Measurements from ENCODE around the gene STK17B. TPM values are rescaled to one million over a fixed set of nuclear protein-coding genes. Genes with fewer than 3 reads are reported as not detected.

STK17B gene
- total RNA-seq, 1 donor from 2014 or later = 66.9 TPM

DNA sequence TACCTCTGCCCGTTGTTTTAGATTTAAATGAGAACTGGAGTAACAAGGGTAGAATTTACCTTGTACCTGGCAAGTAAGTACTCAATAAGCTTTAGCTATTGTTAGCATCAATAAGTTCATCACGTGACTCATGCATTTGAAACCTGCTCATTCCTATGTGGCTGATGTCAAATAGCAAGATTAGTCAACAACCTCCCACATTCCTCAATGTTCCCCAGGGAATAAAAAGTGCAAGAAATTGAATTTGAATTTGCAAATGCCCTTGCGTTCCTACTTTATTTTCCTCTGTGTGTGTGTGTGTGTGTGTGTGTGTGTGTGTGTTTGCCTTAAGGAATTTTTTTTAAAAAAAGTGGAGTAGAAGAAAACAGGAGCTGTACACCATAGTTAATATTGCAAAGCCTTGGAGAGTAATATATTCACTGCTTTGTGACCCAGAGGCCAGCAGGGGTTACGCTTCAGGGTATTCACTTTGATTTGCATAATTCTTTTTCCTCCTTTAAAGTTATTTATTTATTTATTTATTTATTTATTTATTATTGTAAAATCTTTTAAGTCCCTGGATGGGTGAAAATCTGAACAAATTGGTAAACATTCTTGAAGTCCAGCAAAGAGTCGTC is 58.9 kb downstream of the STK17B start:
- TF ChIP-seq, protein P1, sequence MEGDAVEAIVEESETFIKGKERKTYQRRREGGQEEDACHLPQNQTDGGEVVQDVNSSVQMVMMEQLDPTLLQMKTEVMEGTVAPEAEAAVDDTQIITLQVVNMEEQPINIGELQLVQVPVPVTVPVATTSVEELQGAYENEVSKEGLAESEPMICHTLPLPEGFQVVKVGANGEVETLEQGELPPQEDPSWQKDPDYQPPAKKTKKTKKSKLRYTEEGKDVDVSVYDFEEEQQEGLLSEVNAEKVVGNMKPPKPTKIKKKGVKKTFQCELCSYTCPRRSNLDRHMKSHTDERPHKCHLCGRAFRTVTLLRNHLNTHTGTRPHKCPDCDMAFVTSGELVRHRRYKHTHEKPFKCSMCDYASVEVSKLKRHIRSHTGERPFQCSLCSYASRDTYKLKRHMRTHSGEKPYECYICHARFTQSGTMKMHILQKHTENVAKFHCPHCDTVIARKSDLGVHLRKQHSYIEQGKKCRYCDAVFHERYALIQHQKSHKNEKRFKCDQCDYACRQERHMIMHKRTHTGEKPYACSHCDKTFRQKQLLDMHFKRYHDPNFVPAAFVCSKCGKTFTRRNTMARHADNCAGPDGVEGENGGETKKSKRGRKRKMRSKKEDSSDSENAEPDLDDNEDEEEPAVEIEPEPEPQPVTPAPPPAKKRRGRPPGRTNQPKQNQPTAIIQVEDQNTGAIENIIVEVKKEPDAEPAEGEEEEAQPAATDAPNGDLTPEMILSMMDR (IDR thresholded peaks at IDR 0.05) = no peak
- H3K27ac ChIP-seq = no peak overlapping the region
- DNase-seq = no peak
- intact Hi-C loops (cut with DNase I) = no loop called here
- H3K4me3 ChIP-seq = no peak overlapping the region
- H3K9me3 ChIP-seq = no peaks in the 10 kb centered on the region
- peaks cover 9% of the 10 kb centered on the region for H3K4me1 ChIP-seq
- no peaks in the 10 kb centered on the region for H3K27me3 ChIP-seq
- no peak for ATAC-seq
- no peaks in the 10 kb centered on the region for H3K36me3 ChIP-seq

DNA sequence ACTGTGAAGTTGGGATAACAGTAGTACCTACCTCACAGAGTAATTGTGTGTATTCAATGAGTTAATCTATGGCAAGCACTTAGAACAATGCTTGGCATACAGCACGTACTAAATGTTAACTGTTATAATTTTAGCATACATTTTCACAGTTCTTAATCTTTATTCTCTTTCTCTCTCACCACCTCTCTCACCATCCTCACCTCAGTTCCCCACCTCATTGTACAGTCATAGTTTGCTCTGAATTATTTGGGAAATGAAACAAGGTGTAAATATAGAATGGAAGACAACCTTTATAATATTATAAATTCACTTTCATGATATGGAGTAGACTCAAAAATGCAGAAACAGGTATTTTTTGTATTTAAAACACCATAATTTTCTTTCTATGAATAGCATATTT is 62.8 kb downstream of the STK17B start:
- H3K9me3 ChIP-seq = no peaks in the 10 kb centered on the region
- H3K36me3 ChIP-seq = no peaks in the 10 kb centered on the region
- no peak for DNase-seq
- H3K27me3 ChIP-seq = no peaks in the 10 kb centered on the region
- intact Hi-C loops (cut with DNase I) = no loop called here
- no peak overlapping the region for H3K27ac ChIP-seq
- H3K4me3 ChIP-seq = no peak overlapping the region
- TF ChIP-seq, protein P1 (IDR thresholded peaks at IDR 0.05) = no peak
- ATAC-seq = no peak
- peaks cover 9% of the 10 kb centered on the region for H3K4me1 ChIP-seq

DNA sequence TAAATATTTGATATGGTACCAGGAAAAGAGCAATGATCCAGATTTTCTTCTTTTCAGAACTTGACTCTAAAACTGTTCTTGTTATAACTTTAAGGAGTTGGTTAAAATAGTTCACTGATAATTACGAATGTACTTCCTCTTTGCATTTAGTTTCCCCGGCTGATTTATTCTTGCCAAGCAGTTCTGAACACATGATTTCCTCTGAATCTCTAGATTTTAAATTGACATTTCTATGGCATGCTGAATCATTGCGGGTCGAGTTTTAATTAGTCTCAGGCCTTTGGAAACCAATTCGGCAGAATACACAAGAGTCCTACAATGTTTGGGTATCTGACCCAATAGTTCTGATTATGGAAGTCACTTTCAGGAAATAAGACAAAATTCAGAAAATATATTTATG is 65.4 kb downstream of the STK17B start:
- no peaks in the 10 kb centered on the region for H3K9me3 ChIP-seq

DNA sequence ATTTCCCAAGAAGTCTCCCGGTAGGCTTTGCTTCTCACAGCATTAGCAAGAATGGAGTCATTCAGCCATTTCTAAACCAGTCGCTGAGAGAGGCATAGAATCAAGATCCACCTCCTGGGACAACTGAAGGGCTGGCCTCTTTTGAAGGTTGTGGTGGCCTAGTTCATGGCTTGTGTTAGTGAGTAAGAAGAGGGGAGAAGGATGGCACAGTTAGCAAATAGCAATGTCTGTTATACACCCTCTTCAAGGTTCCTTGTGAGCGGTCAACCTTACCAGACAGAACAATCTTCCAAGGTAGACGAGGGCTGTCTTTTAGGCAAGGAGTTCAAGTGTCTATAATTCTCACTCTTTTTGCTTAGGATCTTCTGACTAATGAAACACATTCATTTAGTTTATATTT is 67.3 kb downstream of the STK17B start:
- no peak for ATAC-seq
- intact Hi-C loops (cut with DNase I) = no loop called here
- Histone ChIP-seq H3K27me3 (no peaks in the 10 kb centered on the region), H3K4me3 (no peak overlapping the region), H3K36me3 (no peaks in the 10 kb centered on the region), H3K4me1 (no peaks in the 10 kb centered on the region), H3K9me3 (no peaks in the 10 kb centered on the region), H3K27ac (no peak overlapping the region)
- TF ChIP-seq, protein P1 (IDR thresholded peaks at IDR 0.05) = no peak
- DNase-seq = no peak

More for the DNA sequence above, 65.4 kb downstream of the STK17B start:
- Histone ChIP-seq H3K36me3 (no peaks in the 10 kb centered on the region), H3K27me3 (no peaks in the 10 kb centered on the region), H3K4me1 (no peaks in the 10 kb centered on the region), H3K27ac (no peak overlapping the region), H3K4me3 (no peak overlapping the region)
- no peak for ATAC-seq
- TF ChIP-seq, protein P1 (IDR thresholded peaks at IDR 0.05) = no peak
- intact Hi-C loops (cut with DNase I) = no loop called here
- no peak for DNase-seq

DNA sequence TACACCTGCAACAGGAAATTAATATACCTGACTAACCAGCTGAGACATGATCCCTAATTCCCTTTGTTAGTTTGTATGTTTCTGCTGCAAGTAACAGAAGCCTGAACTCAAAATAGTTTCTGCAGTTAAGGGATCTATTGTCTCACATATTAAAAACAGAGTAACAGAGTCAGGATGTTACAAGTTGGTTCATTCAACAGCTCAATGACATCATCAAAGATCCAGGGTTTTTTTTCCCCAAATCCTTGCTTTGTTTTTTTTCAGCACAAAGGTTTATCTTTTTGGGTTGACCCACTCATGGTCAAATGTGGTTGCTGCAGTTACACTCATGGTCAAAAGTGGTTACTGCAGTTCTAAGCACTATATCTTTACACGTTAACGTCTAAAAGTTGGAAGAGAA is 67.8 kb downstream of the STK17B start:
- no peak for ATAC-seq
- Histone ChIP-seq H3K27me3 (no peaks in the 10 kb centered on the region), H3K36me3 (no peaks in the 10 kb centered on the region), H3K9me3 (no peaks in the 10 kb centered on the region), H3K4me3 (no peak overlapping the region), H3K27ac (no peak overlapping the region), H3K4me1 (no peaks in the 10 kb centered on the region)
- TF ChIP-seq, protein P1 (IDR thresholded peaks at IDR 0.05) = no peak
- no peak for DNase-seq
- intact Hi-C loops (cut with DNase I) = no loop called here
